Mucosa of gallbladder (tissue), 1 donor: ENCODE data around the gene KLK15. TPM values are rescaled to one million over a fixed set of nuclear protein-coding genes. Genes with fewer than 3 reads are reported as not detected.

ENCODE experiments used
- DNase-seq: peaks from one replicate; pipeline ENCODE4 v3.0.0-alpha.2; 2020; ENCODE audit warnings: low spot score
- total RNA-seq: library from RNA; stranded (reverse); gene quantifications from one replicate; pipeline ENCODE4 v1.2.1, GENCODE V29; 2021
- donor health status: DM: no; HTN: no; CAD: no.

The KLK15 gene
- total RNA-seq, 1 donor from 2014 or later = not detected

- no peak for DNase-seq
Observed at GRCh38 chr19:50776131-50776530, 57.2 kb downstream of the KLK15 start.

Other genes starting within 250 kb of the KLK15 start
- gene SYT3, start 193.7 kb downstream of the KLK15 start, total RNA-seq = 0.32 TPM
- not detected for gene C19orf81, start 184.1 kb downstream of the KLK15 start, total RNA-seq
- gene SHANK1, start 113.8 kb downstream of the KLK15 start, total RNA-seq = 1.1 TPM
- gene CLEC11A, start 110.2 kb downstream of the KLK15 start, total RNA-seq = 15.1 TPM
- not detected for gene GPR32, start 63.1 kb downstream of the KLK15 start, total RNA-seq
- not detected for gene ACP4, start 43.2 kb downstream of the KLK15 start, total RNA-seq
- gene KLK1, start 9.8 kb downstream of the KLK15 start, total RNA-seq = 1.5 TPM
- gene KLK3, start 21.3 kb upstream of the KLK15 start, total RNA-seq = not detected
- not detected for gene KLK2, start 39.9 kb upstream of the KLK15 start, total RNA-seq
- gene KLK4, start 77.8 kb upstream of the KLK15 start, total RNA-seq = not detected
- not detected for gene KLK5, start 119.5 kb upstream of the KLK15 start, total RNA-seq
- gene KLK6, start 136.0 kb upstream of the KLK15 start, total RNA-seq = 1.5 TPM
- 0.14 TPM for gene KLK7, start 150.3 kb upstream of the KLK15 start, total RNA-seq
- 2.4 TPM for gene KLK8, start 168.0 kb upstream of the KLK15 start, total RNA-seq
- gene KLK10, start 186.1 kb upstream of the KLK15 start, total RNA-seq = 42.8 TPM
- gene KLK11, start 193.0 kb upstream of the KLK15 start, total RNA-seq = 274 TPM
- 0.78 TPM for gene KLK12, start 201.4 kb upstream of the KLK15 start, total RNA-seq
- gene KLK13, start 231.5 kb upstream of the KLK15 start, total RNA-seq = 2.0 TPM
- gene KLK14, start 249.3 kb upstream of the KLK15 start, total RNA-seq = 0.63 TPM